Calu3 (cell line): ENCODE data around the gene SQSTM1. TPM values are rescaled to one million over a fixed set of nuclear protein-coding genes. Genes with fewer than 3 reads are reported as not detected.

Experiments used
- BruUV-seq: library from RNA; stranded (reverse); fragments of 400-500 nt; replicated peaks from 2 replicates; lab custom pipeline; 2021; lab: Mats Ljungman, UMichigan
- CTCF ChIA-PET: fragments of 300-600 bp; sonication (Branson Sonifier 250); formaldehyde crosslinking; loops from one replicate; lab custom pipeline; 2022; ENCODE audit warnings: antibody characterized with exemption; lab: Charles Lee
- DNase-seq: peaks from one replicate; pipeline ENCODE4 v3.0.0; 2022
- H3K27ac Mint-ChIP-seq: one replicate; pipeline ENCODE4 v1.8.0; 2022; ENCODE audit warnings: mixed read lengths; ENCODE audit not compliant: unreplicated experiment
- H3K27me3 Mint-ChIP-seq: one replicate; pipeline ENCODE4 v1.8.0; 2022; ENCODE audit warnings: mixed read lengths; ENCODE audit not compliant: unreplicated experiment
- H3K36me3 Mint-ChIP-seq: one replicate; pipeline ENCODE4 v1.8.0; 2022; ENCODE audit warnings: mild to moderate bottlenecking, moderate library complexity, mixed read lengths; ENCODE audit not compliant: insufficient read depth, unreplicated experiment
- H3K4me1 Mint-ChIP-seq: one replicate; pipeline ENCODE4 v1.8.0; 2022; ENCODE audit warnings: mild to moderate bottlenecking, low read depth, mixed read lengths; ENCODE audit not compliant: unreplicated experiment
- H3K4me3 Mint-ChIP-seq: one replicate; pipeline ENCODE4 v1.8.0; 2022; ENCODE audit warnings: mild to moderate bottlenecking, low read depth, moderate library complexity, mixed read lengths; ENCODE audit not compliant: unreplicated experiment
- H3K9me3 Mint-ChIP-seq: one replicate; pipeline ENCODE4 v1.8.0; 2022; ENCODE audit warnings: low read depth, mixed read lengths; ENCODE audit not compliant: unreplicated experiment
- CTCF ChIP-seq: fragments of 200-600 bp; IDR thresholded peaks from one replicate; pipeline ENCODE4 v1.8.0; 2022; ENCODE audit warnings: antibody characterized with exemption; ENCODE audit not compliant: unreplicated experiment
- intact Hi-C: fragments of 100-400 bp; cut with micrococcal nuclease; formaldehyde crosslinking; loops from one replicate; pipeline ENCODE4 v1.10.0; 2022; ENCODE audit not compliant: unreplicated experiment
- microRNA-seq: library from miRNA; unstranded; fragments of <30 nt; microRNA quantifications from one replicate; pipeline ENCODE4 v1.2.0, GENCODE V29; 2022
- total RNA-seq: library from RNA; stranded (reverse); gene quantifications from 2 replicates; pipeline ENCODE4 v1.2.3, GENCODE V29; 2022

SQSTM1 gene
- total RNA-seq, 1 experiment from 2014 or later, result 1,023 TPM

GRCh38 chr5:179883163-179883562 is 62.5 kb downstream of the SQSTM1 start:
- Mint-ChIP-seq H3K36me3 (peaks cover 70% of the 10 kb centered on the region), H3K27ac (no peak overlapping the region), H3K9me3 (peaks cover 14% of the 10 kb centered on the region), H3K4me3 (no peak overlapping the region), H3K27me3 (no peaks in the 10 kb centered on the region), H3K4me1 (no peaks in the 10 kb centered on the region)
- DNase-seq, result no peak
- BruUV-seq, result no TSS peak
- intact Hi-C loops, result no loop called here
- no peak for TF ChIP-seq CTCF
- CTCF ChIA-PET, result interaction anchor here (0.6 kb wide), 1 partner anchor 203 kb away, joined by 3 read pairs; no protein-coding TSS in a partner anchor

GRCh38 chr5:179885491-179886090 is 64.9 kb downstream of the SQSTM1 start:
- CTCF ChIA-PET, result no interaction called here
- intact Hi-C loops, result no loop called here
- Mint-ChIP-seq H3K4me3 (no peak overlapping the region), H3K36me3 (peaks cover 77% of the 10 kb centered on the region), H3K9me3 (peaks cover 14% of the 10 kb centered on the region), H3K4me1 (no peaks in the 10 kb centered on the region), H3K27me3 (no peaks in the 10 kb centered on the region), H3K27ac (no peak overlapping the region)
- DNase-seq, result no peak
- TF ChIP-seq CTCF, result no peak
- no TSS peak for BruUV-seq

- CTCF ChIA-PET, result no interaction called here
- no peak for TF ChIP-seq CTCF
- no peak for DNase-seq
- H3K27ac Mint-ChIP-seq, result no peak overlapping the region
- H3K27me3 Mint-ChIP-seq, result no peaks in the 10 kb centered on the region
- H3K36me3 Mint-ChIP-seq, result peaks cover 75% of the 10 kb centered on the region
- BruUV-seq, result no TSS peak
- H3K4me1 Mint-ChIP-seq, result no peaks in the 10 kb centered on the region
- intact Hi-C loops, result no loop called here
- H3K4me3 Mint-ChIP-seq, result no peak overlapping the region
- H3K9me3 Mint-ChIP-seq, result peaks cover 14% of the 10 kb centered on the region
These were observed 65.6 kb downstream of the SQSTM1 start for GRCh38 chr5:179886190-179886911.

GRCh38 chr5:179887095-179887494 is 66.4 kb downstream of the SQSTM1 start:
- H3K27ac Mint-ChIP-seq, result no peak overlapping the region
- peaks cover 14% of the 10 kb centered on the region for H3K9me3 Mint-ChIP-seq
- DNase-seq, result no peak
- CTCF ChIA-PET, result no interaction called here
- peaks cover 72% of the 10 kb centered on the region for H3K36me3 Mint-ChIP-seq
- H3K4me1 Mint-ChIP-seq, result no peaks in the 10 kb centered on the region
- H3K27me3 Mint-ChIP-seq, result no peaks in the 10 kb centered on the region
- no peak for TF ChIP-seq CTCF
- TSS peak; percentile 4 for BruUV-seq
- no peak overlapping the region for H3K4me3 Mint-ChIP-seq
- intact Hi-C loops, result no loop called here

Small RNA genes within 50 kb of the gene (microRNA-seq; reads per million reads assigned to microRNA genes)
- gene MIR1229, result 242 reads per million, percentile 73 among the genes with 10 or more reads in this experiment

Other genes starting within 250 kb of the SQSTM1 start
- gene HNRNPH1, start 197.2 kb upstream of the SQSTM1 start, total RNA-seq, result 765 and 870 TPM in 2 replicates
- gene CBY3, start 139.9 kb upstream of the SQSTM1 start, total RNA-seq, result not detected in 2 replicates
- 1,253 and 1,434 TPM in 2 replicates for gene CANX, start 121.9 kb upstream of the SQSTM1 start, total RNA-seq
- gene MAML1, start 88.1 kb upstream of the SQSTM1 start, total RNA-seq, result 37.0 and 38.5 TPM in 2 replicates
- gene LTC4S, start 26.9 kb upstream of the SQSTM1 start, total RNA-seq, result 2.2 and 4.9 TPM in 2 replicates
- gene MGAT4B, start 14.0 kb upstream of the SQSTM1 start, total RNA-seq, result 610 and 613 TPM in 2 replicates
- gene MRNIP, start 37.9 kb downstream of the SQSTM1 start, total RNA-seq, result 41.5 and 47.1 TPM in 2 replicates
- gene TBC1D9B, start 87.0 kb downstream of the SQSTM1 start, total RNA-seq, result 147 and 148 TPM in 2 replicates